A549 (cell line): ENCODE measurements around the gene PLXNC1. TPM values are rescaled to one million over a fixed set of nuclear protein-coding genes. Genes with fewer than 3 reads are reported as not detected.

Source experiments
- ATAC-seq, 2 experiments: fragments of 200-7000 bp in 1 of 2; fragments of >200 bp in 1 of 2; cut with Nextera tagmentation in 1 of 2; cut with Tn5 transposase in 1 of 2; 3 replicates each; pipeline versions ENCODE4 v1.8.0 to v1.9.1; 2018 to 2020; ENCODE audit warnings: mild to moderate bottlenecking in 1 of 2, moderate library complexity in 1 of 2
- CTCF ChIA-PET: fragments of 300-600 bp; sonication (Branson Sonifier 250); formaldehyde crosslinking; extraction: SDS; loops from one replicate; lab custom pipeline; 2021; ENCODE audit warnings: antibody characterized with exemption, inconsistent platforms; lab: Yijun Ruan, JAX
- POLR2A ChIA-PET: fragments of 350-600 bp; formaldehyde crosslinking; extraction: SDS; loops from one replicate; lab custom pipeline; 2021; ENCODE audit warnings: antibody characterized with exemption, inconsistent platforms; lab: Yijun Ruan, JAX
- DNase-seq, 2 experiments: peaks; one replicate each; pipeline versions ENCODE4 v3.0.0 to v3.0.0-alpha.2; 2011 to 2016; ENCODE audit warnings: low read depth in 1 of 2, low spot score in 1 of 2
- FAIRE-seq: peaks from 2 replicates; lab custom pipeline; 2011; peaks lifted over from hg19 to GRCh38; lab: Jason Lieb, UNC
- H3K27ac ChIP-seq, 2 experiments: fragments of >200 bp; sonication (Bioruptor Twin); formaldehyde crosslinking; 3 replicates each; pipeline ENCODE4 v1.5.1; 2016 to 2017
- H3K4me1 ChIP-seq: fragments of >200 bp; sonication (Bioruptor Twin); formaldehyde crosslinking; 3 replicates; pipeline ENCODE4 v1.6.1; 2016
- H3K4me2 ChIP-seq: fragments of >200 bp; sonication (Bioruptor Twin); formaldehyde crosslinking; 3 replicates; pipeline ENCODE4 v1.6.1; 2016
- H3K4me3 ChIP-seq: fragments of >200 bp; sonication (Bioruptor Twin); formaldehyde crosslinking; 3 replicates; pipeline ENCODE4 v1.5.1; 2016
- H3K9me3 ChIP-seq: fragments of >200 bp; sonication (Bioruptor Twin); formaldehyde crosslinking; 3 replicates; pipeline ENCODE4 v1.6.1; 2016
- BHLHE40 ChIP-seq: IDR thresholded peaks from 2 replicates; pipeline ENCODE4 v1.6.1; 2012; ENCODE audit warnings: low read depth, low read length, inconsistent platforms
- CBX8 ChIP-seq: fragments of 200-600 bp; sonication (generic); IDR thresholded peaks from 2 replicates; pipeline ENCODE4 v1.6.1; 2016
- CEBPB ChIP-seq, 2 experiments: fragments of >200 bp in 1 of 2; sonication (Bioruptor Twin) in 1 of 2; formaldehyde crosslinking in 1 of 2; IDR thresholded peaks; 2 replicates each; pipeline ENCODE4 v1.6.1; 2012 to 2016
- CHD2 ChIP-seq: fragments of 150-350 bp; IDR thresholded peaks from 2 replicates; pipeline ENCODE4 v1.6.1; 2014; ENCODE audit warnings: low read length; ENCODE audit not compliant: partially characterized antibody
- CHD4 ChIP-seq: fragments of 200-600 bp; sonication (generic); IDR thresholded peaks from 2 replicates; pipeline ENCODE4 v1.6.1; 2016; ENCODE audit warnings: antibody characterized with exemption, mild to moderate bottlenecking, borderline replicate concordance
- EP300 ChIP-seq, 2 experiments: fragments of >200 bp; sonication (Bioruptor Twin); formaldehyde crosslinking; IDR thresholded peaks; 2 replicates in 1 of 2; 3 replicates in 1 of 2; pipeline ENCODE4 v1.6.1; 2016 to 2017
- ESRRA ChIP-seq: fragments of 150-350 bp; IDR thresholded peaks from 2 replicates; pipeline ENCODE4 v1.6.1; 2014; ENCODE audit warnings: mild to moderate bottlenecking, low read length, borderline replicate concordance
- FOSL2 ChIP-seq, 2 experiments: fragments of 450-650 bp in 1 of 2; fragments of >200 bp in 1 of 2; sonication (Bioruptor Twin) in 1 of 2; formaldehyde crosslinking; IDR thresholded peaks; 2 replicates each; pipeline versions ENCODE4 v1.5.0 to v1.6.1; 2016 to 2020; ENCODE audit warnings: mild to moderate bottlenecking in 1 of 2, moderate library complexity in 1 of 2
- FOXS1 ChIP-seq: fragments of 250-450 bp; sonication (Bioruptor Pico); IDR thresholded peaks from 2 replicates; pipeline ENCODE4 v1.5.0; 2020; ENCODE audit warnings: mild to moderate bottlenecking, moderate library complexity
- HDAC2 ChIP-seq: fragments of 200-600 bp; sonication (generic); IDR thresholded peaks from 2 replicates; pipeline ENCODE4 v1.6.1; 2016
- HOXA7 ChIP-seq: fragments of 250-450 bp; sonication (Bioruptor Pico); IDR thresholded peaks from 2 replicates; pipeline ENCODE4 v1.5.0; 2020; ENCODE audit warnings: mild to moderate bottlenecking, moderate library complexity
- KDM5A ChIP-seq: fragments of 200-600 bp; sonication (generic); IDR thresholded peaks from 2 replicates; pipeline ENCODE4 v1.6.1; 2016; ENCODE audit warnings: antibody characterized with exemption, mild to moderate bottlenecking
- NPAS2 ChIP-seq: fragments of 250-450 bp; sonication (Bioruptor Pico); IDR thresholded peaks from 2 replicates; pipeline ENCODE4 v1.8.0; 2022; ENCODE audit warnings: mild to moderate bottlenecking, moderate library complexity, borderline replicate concordance
- RCOR1 ChIP-seq: fragments of 150-350 bp; IDR thresholded peaks from 2 replicates; pipeline ENCODE4 v1.6.1; 2014; ENCODE audit warnings: antibody characterized with exemption, low read length, low read depth
- TFCP2L1 ChIP-seq: fragments of 250-450 bp; sonication (Bioruptor Pico); IDR thresholded peaks from 2 replicates; pipeline ENCODE4 v1.5.0; 2021; ENCODE audit warnings: mild to moderate bottlenecking
- TP53 ChIP-seq: fragments of 250-450 bp; sonication (Bioruptor Pico); IDR thresholded peaks from 2 replicates; pipeline ENCODE4 v1.5.0; 2021; ENCODE audit warnings: mild to moderate bottlenecking, moderate library complexity
- ZC3H11A ChIP-seq: fragments of 450-650 bp; IDR thresholded peaks from 2 replicates; pipeline ENCODE4 v1.6.1; 2014; ENCODE audit warnings: antibody characterized with exemption, mild to moderate bottlenecking
- ZFP36 ChIP-seq: fragments of 450-650 bp; IDR thresholded peaks from 2 replicates; pipeline ENCODE4 v1.6.1; 2014; ENCODE audit warnings: borderline replicate concordance; ENCODE audit not compliant: partially characterized antibody
- WGBS: methylation state at CpG from one replicate; pipeline ENCODE4 v1.1.6; 2017; ENCODE audit errors: missing lambda C conversion rate; 5-methylcytosine and 5-hydroxymethylcytosine counted together
- polyA plus RNA-seq, 4 experiments: library from polyadenylated mRNA; depleted of rRNA in 3 of 4; stranded (reverse); fragments of >200 nt; fragmentation: RNase III in 1 of 4; extraction: RNeasy Plus Mini Kit Qiagen cat#74134 plus additional on column Dnase treatment in 1 of 4; gene quantifications; 2 replicates in 3 of 4; 3 replicates in 1 of 4; pipeline ENCODE4 v1.2.3, GENCODE V29; 2011 to 2017
- TF ChIP-seq, protein P1 (sequence below): fragments of >200 bp; sonication (Bioruptor Twin); formaldehyde crosslinking; IDR thresholded peaks from 2 replicates; pipeline ENCODE4 v1.6.1; 2016
- TF ChIP-seq, protein P2 (sequence below): fragments of >200 bp; sonication (Bioruptor Twin); formaldehyde crosslinking; IDR thresholded peaks from 3 replicates; pipeline ENCODE4 v1.6.1; 2016

Gene PLXNC1
- polyA plus RNA-seq, 2 of the 4 experiments (the other 2 are of a cell fraction), result 0.12 to 0.50 TPM

DNA sequence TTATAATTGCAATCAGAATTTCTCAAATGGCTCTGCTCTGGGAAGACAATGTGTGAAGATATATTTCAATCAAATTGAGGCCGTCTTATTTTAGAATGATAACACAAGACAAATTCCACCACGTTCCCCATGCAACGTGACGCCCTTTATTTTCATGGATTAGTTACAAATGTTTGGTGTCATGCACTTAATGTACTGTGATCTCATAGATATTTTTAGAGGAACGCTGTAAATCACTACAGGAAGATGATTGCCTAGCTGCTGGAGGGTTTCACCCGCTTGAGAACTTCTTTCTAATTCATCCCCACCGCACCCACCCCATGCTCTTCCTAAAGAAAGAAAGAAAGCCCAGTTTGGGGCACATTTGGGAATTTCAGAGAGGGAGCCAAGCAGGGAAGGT, 117.2 kb downstream of the PLXNC1 start:
- peaks cover 8% of the 10 kb centered on the region; the same call in 1 of the 3 replicates for H3K4me1 ChIP-seq
- POLR2A ChIA-PET, result no interaction called here
- no peak for TF ChIP-seq EP300 (IDR thresholded peaks at IDR 0.05)
- TF ChIP-seq, protein P1, sequence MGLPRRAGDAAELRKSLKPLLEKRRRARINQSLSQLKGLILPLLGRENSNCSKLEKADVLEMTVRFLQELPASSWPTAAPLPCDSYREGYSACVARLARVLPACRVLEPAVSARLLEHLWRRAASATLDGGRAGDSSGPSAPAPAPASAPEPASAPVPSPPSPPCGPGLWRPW, result no peak
- TF ChIP-seq FOSL2 (IDR thresholded peaks at IDR 0.05), result no peak
- TF ChIP-seq FOSL2 (CRISPR knock-in tag; IDR thresholded peaks at IDR 0.05), result no peak
- no peak for TF ChIP-seq CBX8
- no peak for TF ChIP-seq ZC3H11A
- no peak for TF ChIP-seq CEBPB (IDR thresholded peaks at IDR 0.05)
- no peak for TF ChIP-seq FOXS1
- no peak for TF ChIP-seq TFCP2L1 (CRISPR knock-in tag)
- no peak for TF ChIP-seq CHD2
- no peak for TF ChIP-seq RCOR1
- TF ChIP-seq KDM5A, result no peak
- TF ChIP-seq BHLHE40, result no peak
- no peak for TF ChIP-seq TP53 (CRISPR knock-in tag)
- TF ChIP-seq, all 56 proteins: peak for 0
- ATAC-seq (no peak), FAIRE-seq (no peak), DNase-seq (no peak)
- Histone ChIP-seq H3K9me3 (no peaks in the 10 kb centered on the region), H3K4me2 (no peak overlapping the region), H3K4me3 (no peak overlapping the region), H3K27ac (no peak overlapping the region)
- 82% methylated on average over 7 of the region's 7 CpGs for WGBS
- CTCF ChIA-PET, result interaction anchor here (1.2 kb wide), 1 partner anchor 20 kb away, joined by 3 read pairs; no protein-coding TSS in a partner anchor

DNA sequence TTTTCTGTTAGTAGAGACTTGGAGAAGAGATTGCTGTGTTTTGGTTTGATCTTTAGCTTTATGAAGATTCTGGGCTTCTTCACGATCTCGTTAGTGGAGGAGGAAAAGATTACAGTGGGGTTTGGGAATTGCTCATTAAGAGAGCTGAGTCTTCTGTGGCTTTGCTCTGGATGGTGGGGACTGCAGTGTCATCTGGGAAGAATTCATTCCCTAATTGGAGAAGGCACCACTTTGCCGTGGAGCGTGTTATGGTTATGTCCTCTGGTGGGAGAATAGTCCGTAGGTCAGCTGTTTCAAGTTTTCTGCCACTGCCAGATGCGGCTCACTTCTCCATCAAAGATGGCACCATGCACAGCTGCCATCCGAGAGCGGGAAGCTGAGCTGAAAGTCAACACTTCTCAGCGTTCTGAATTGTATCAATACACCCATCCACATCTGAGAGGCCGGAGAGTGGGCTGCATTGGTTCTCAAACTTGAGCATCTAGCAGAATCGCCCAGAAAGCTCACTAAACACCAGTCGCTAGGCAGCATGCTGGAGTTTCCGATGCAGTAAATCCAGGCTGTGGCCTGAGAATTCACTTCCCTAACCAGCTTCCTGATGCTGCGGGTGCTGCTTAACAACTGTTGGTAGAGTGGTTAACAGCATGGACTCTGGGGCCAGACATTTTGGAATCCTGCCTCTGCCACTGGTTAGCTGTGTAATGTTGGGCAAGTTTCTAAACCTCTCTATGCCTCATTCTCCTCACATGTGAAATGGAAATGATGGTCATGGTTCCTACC, 117.8 kb downstream of the PLXNC1 start:
- FAIRE-seq (no peak), ATAC-seq (no peak), DNase-seq (no peak)
- CTCF ChIA-PET, result interaction anchor here (1.2 kb wide), 1 partner anchor 19 kb away, joined by 3 read pairs; no protein-coding TSS in a partner anchor
- no peak overlapping the region for H3K4me3 ChIP-seq
- H3K4me2 ChIP-seq, result no peak overlapping the region
- no peaks in the 10 kb centered on the region for H3K9me3 ChIP-seq
- H3K27ac ChIP-seq, result no peak overlapping the region
- peaks cover 8% of the 10 kb centered on the region; the same call in 1 of the 3 replicates for H3K4me1 ChIP-seq
- no peak for TF ChIP-seq CHD2
- TF ChIP-seq CHD4, result no peak
- no peak for TF ChIP-seq ZC3H11A
- no peak for TF ChIP-seq HDAC2
- TF ChIP-seq ZFP36, result no peak
- no peak for TF ChIP-seq HOXA7
- no peak for TF ChIP-seq KDM5A
- no peak for TF ChIP-seq FOSL2 (IDR thresholded peaks at IDR 0.05)
- no peak for TF ChIP-seq FOSL2 (CRISPR knock-in tag; IDR thresholded peaks at IDR 0.05)
- TF ChIP-seq ESRRA, result no peak
- TF ChIP-seq NPAS2 (CRISPR knock-in tag), result no peak
- TF ChIP-seq, protein P2, sequence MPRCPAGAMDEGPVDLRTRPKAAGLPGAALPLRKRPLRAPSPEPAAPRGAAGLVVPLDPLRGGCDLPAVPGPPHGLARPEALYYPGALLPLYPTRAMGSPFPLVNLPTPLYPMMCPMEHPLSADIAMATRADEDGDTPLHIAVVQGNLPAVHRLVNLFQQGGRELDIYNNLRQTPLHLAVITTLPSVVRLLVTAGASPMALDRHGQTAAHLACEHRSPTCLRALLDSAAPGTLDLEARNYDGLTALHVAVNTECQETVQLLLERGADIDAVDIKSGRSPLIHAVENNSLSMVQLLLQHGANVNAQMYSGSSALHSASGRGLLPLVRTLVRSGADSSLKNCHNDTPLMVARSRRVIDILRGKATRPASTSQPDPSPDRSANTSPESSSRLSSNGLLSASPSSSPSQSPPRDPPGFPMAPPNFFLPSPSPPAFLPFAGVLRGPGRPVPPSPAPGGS, result no peak
- TF ChIP-seq, all 56 proteins: peak for 0
- 84% methylated on average over 14 of the region's 14 CpGs for WGBS
- POLR2A ChIA-PET, result no interaction called here

DNA sequence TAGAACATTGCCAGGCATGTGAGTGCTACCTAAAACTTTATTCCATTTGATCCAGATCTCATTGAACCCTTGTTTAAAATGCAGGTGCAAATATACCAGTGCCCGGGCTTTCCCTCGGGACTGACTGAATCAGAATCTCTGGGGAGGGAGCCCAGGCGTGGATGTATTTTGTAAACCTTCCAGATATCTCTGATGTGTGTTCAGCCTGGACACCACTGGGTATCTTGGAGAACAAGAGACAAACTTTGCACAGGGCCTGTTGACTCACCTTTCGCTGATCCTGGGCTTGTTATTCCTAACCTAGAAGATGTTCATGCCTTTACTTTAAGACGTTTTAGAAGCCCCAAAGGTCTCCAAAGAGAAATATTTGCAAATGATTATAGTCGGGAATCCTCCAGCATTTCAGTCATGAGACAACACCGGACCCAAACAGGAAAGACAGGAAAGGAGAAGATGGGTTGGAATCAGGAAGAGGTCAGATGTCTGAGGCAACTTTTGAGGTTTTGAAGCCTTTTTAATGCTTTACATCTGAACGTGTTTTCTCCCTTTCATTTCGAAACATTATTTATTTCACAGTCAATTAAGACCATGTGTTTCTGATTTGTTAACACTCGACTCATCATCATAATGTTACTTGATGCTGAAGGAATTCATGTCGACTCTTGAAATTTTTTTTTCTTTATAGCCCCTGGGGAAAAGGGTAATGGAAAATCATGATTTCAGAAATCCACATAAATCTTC, 118.6 kb downstream of the PLXNC1 start:
- FAIRE-seq, result no peak
- no peak overlapping the region for H3K4me3 ChIP-seq
- 46% methylated on average over 11 of the region's 11 CpGs for WGBS
- TF ChIP-seq CHD2 (no peak), HDAC2 (no peak)
- ChIA-PET POLR2A (no interaction called here), CTCF (no interaction called here)
- ATAC-seq, result no peak
- peaks cover 6% of the 10 kb centered on the region; the same call in 1 of the 3 replicates for H3K4me1 ChIP-seq
- DNase-seq, result no peak
- no peak overlapping the region for H3K4me2 ChIP-seq
- H3K27ac ChIP-seq, result no peak overlapping the region
- no peaks in the 10 kb centered on the region for H3K9me3 ChIP-seq
